OCI-LY1 (cell line): ENCODE measurements around the gene RYK.

Experiments used
- H2AFZ ChIP-seq: fragments of 200-600 bp; sonication (generic), shearing (Covaris generic); 2 replicates; pipeline ENCODE4 v1.6.0; 2014; ENCODE audit warnings: antibody characterized with exemption, mild to moderate bottlenecking, low read length
- H3F3A ChIP-seq: fragments of 200-600 bp; sonication (generic), shearing (Covaris generic); 2 replicates; pipeline ENCODE4 v1.6.0; 2014; ENCODE audit warnings: mild to moderate bottlenecking, antibody characterized with exemption, low read length, moderate library complexity; ENCODE audit not compliant: insufficient read depth
- H3K27ac ChIP-seq: fragments of 200-600 bp; sonication (generic); 2 replicates; pipeline ENCODE4 v1.5.1; 2014; ENCODE audit warnings: low read length, mixed run types, mild to moderate bottlenecking, low read depth; ENCODE audit not compliant: poor library complexity, severe bottlenecking
- H3K27me3 ChIP-seq: fragments of 200-600 bp; sonication (generic); 2 replicates; pipeline ENCODE4 v1.6.0; 2014; ENCODE audit warnings: antibody characterized with exemption, mild to moderate bottlenecking, low read length, moderate library complexity; ENCODE audit not compliant: insufficient read depth
- H3K36me3 ChIP-seq: fragments of 200-600 bp; sonication (generic); 2 replicates; pipeline ENCODE4 v1.6.1; 2014; ENCODE audit warnings: mild to moderate bottlenecking, antibody characterized with exemption, low read length, moderate library complexity, mixed read lengths; ENCODE audit not compliant: insufficient read depth
- H3K4me1 ChIP-seq: fragments of 200-600 bp; sonication (generic); 2 replicates; pipeline ENCODE4 v1.5.1; 2014; ENCODE audit warnings: mild to moderate bottlenecking, low read length, moderate library complexity; ENCODE audit not compliant: insufficient read depth, severe bottlenecking
- H3K4me2 ChIP-seq: fragments of 200-600 bp; sonication (generic), shearing (Covaris generic); 2 replicates; pipeline ENCODE4 v1.6.1; 2014; ENCODE audit warnings: low read length
- H3K4me3 ChIP-seq: fragments of 200-600 bp; sonication (generic); 2 replicates; pipeline ENCODE4 v1.5.1; 2014; ENCODE audit warnings: low read length, low read depth, mild to moderate bottlenecking, mixed read lengths; ENCODE audit not compliant: poor library complexity, severe bottlenecking
- H3K79me2 ChIP-seq: fragments of 200-600 bp; shearing (Covaris generic); 2 replicates; pipeline ENCODE4 v1.6.1; 2016; ENCODE audit warnings: mixed run types, low read length, mixed read lengths; ENCODE audit not compliant: insufficient read depth
- H3K9ac ChIP-seq: fragments of 200-600 bp; sonication (generic), shearing (Covaris generic); 2 replicates; pipeline ENCODE4 v1.6.1; 2014; ENCODE audit warnings: mild to moderate bottlenecking, low read length, mixed read lengths
- H3K9me2 ChIP-seq: fragments of 200-600 bp; sonication (generic), shearing (Covaris generic); 2 replicates; pipeline ENCODE4 v1.6.1; 2014; ENCODE audit warnings: low read depth, mild to moderate bottlenecking, low read length, mixed read lengths
- H3K9me3 ChIP-seq: fragments of 200-600 bp; shearing (Covaris generic); 2 replicates; pipeline ENCODE4 v1.6.1; 2014; ENCODE audit warnings: low read length, mixed read lengths
- H4K20me1 ChIP-seq: fragments of 200-600 bp; sonication (generic), shearing (Covaris generic); 2 replicates; pipeline ENCODE4 v1.6.0; 2016; ENCODE audit warnings: mild to moderate bottlenecking, low read length; ENCODE audit not compliant: insufficient read depth
- EZH2 ChIP-seq: fragments of 200-600 bp; sonication (generic), shearing (Covaris generic); IDR thresholded peaks from 2 replicates; pipeline ENCODE4 v1.8.0; 2017; ENCODE audit warnings: borderline replicate concordance, mixed run types, mild to moderate bottlenecking, antibody characterized with exemption, low read length, moderate library complexity, mixed read lengths
- TF ChIP-seq, protein P1 (sequence below): fragments of 200-600 bp; sonication (generic), shearing (Covaris generic); IDR thresholded peaks from 2 replicates; pipeline ENCODE4 v1.5.1; 2017; ENCODE audit warnings: mild to moderate bottlenecking, antibody characterized with exemption, low read length, moderate library complexity, mixed read lengths

Gene RYK

DNA sequence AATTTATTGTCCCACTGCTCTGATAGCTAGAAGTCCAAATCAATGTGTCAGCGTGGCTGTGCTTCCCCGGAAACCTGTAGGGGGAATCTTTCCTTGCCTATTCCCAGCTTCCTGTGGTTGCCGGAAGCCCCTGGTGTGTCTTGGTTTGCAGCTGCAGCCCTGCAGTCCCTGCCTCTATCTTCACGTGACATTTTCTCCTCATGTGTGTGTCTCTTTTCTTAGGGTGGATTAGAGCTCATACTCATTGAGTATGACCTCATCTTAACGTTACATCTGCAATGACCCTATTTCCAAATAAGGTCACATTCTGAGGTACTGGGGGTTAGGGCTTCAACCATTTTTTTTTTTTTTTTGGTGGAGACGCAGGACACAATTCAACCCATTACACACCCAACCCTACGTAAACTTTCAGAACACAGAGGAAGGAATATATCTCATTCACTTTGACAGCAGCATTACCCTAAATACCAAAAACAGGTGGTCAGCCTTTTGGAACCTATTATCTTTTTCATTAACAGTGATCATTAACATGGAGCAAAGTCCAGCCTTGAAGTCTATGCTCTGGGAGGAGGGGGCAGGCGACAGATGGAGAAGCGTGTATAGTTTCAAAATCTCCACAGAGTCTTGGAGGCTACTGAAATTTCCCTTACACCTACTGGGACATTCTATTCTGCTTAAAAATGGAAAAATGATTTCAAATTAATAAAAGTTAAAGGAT is 88.6 kb downstream of the RYK start:
- Histone ChIP-seq H3K79me2 (no peaks in the 10 kb centered on the region), H3K27ac (no peak overlapping the region), H3K36me3 (no peaks in the 10 kb centered on the region), H3K4me1 (no peaks in the 10 kb centered on the region), H3K27me3 (no peaks in the 10 kb centered on the region), H3K4me2 (no peak overlapping the region), H4K20me1 (no peaks in the 10 kb centered on the region), H3K4me3 (no peak overlapping the region), H3K9me3 (no peaks in the 10 kb centered on the region), H3K9ac (no peak overlapping the region), H2AFZ (no peak overlapping the region), H3K9me2 (no peaks in the 10 kb centered on the region), H3F3A (no peaks in the 10 kb centered on the region)
- no peak for TF ChIP-seq EZH2
- TF ChIP-seq, protein P1, sequence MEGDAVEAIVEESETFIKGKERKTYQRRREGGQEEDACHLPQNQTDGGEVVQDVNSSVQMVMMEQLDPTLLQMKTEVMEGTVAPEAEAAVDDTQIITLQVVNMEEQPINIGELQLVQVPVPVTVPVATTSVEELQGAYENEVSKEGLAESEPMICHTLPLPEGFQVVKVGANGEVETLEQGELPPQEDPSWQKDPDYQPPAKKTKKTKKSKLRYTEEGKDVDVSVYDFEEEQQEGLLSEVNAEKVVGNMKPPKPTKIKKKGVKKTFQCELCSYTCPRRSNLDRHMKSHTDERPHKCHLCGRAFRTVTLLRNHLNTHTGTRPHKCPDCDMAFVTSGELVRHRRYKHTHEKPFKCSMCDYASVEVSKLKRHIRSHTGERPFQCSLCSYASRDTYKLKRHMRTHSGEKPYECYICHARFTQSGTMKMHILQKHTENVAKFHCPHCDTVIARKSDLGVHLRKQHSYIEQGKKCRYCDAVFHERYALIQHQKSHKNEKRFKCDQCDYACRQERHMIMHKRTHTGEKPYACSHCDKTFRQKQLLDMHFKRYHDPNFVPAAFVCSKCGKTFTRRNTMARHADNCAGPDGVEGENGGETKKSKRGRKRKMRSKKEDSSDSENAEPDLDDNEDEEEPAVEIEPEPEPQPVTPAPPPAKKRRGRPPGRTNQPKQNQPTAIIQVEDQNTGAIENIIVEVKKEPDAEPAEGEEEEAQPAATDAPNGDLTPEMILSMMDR: no peak

DNA sequence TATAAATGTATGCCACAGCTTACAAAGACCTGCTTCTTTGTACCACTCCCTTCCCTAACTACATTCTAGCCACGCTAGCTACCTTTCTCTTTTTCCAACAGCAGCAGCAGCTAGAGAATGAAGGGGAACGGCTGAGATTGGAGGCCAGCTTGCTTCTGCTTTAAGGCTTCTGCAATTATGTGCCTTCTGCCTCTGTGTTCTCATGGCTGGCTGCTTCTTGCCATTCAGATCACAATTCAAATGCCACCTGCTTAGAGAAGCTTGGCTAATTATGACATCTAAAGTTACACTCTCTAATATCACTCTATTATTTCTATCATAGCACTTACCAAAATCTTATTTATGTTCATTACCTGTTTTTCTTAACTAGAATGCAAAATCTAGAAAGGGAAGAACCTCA is 95.2 kb downstream of the RYK start:
- Histone ChIP-seq H3K9me2 (no peaks in the 10 kb centered on the region), H3K4me1 (no peaks in the 10 kb centered on the region), H3K9me3 (no peaks in the 10 kb centered on the region), H4K20me1 (no peaks in the 10 kb centered on the region), H3F3A (no peaks in the 10 kb centered on the region), H3K4me2 (no peak overlapping the region), H3K36me3 (no peaks in the 10 kb centered on the region), H3K79me2 (no peaks in the 10 kb centered on the region), H3K27ac (no peak overlapping the region), H2AFZ (no peak overlapping the region), H3K27me3 (no peaks in the 10 kb centered on the region), H3K4me3 (no peak overlapping the region), H3K9ac (no peak overlapping the region)
- TF ChIP-seq, protein P1: no peak
- no peak for TF ChIP-seq EZH2

GRCh38 chr3:134153761-134154160 is 96.9 kb downstream of the RYK start:
- H3K9ac ChIP-seq: no peak overlapping the region
- H2AFZ ChIP-seq: no peak overlapping the region
- H3K27me3 ChIP-seq: no peaks in the 10 kb centered on the region
- no peaks in the 10 kb centered on the region for H3F3A ChIP-seq
- H4K20me1 ChIP-seq: no peaks in the 10 kb centered on the region
- no peaks in the 10 kb centered on the region for H3K9me2 ChIP-seq
- no peaks in the 10 kb centered on the region for H3K4me1 ChIP-seq
- no peak overlapping the region for H3K27ac ChIP-seq
- TF ChIP-seq, protein P1: no peak
- no peak for TF ChIP-seq EZH2
- H3K4me2 ChIP-seq: no peak overlapping the region
- H3K4me3 ChIP-seq: no peak overlapping the region
- no peaks in the 10 kb centered on the region for H3K9me3 ChIP-seq
- H3K36me3 ChIP-seq: no peaks in the 10 kb centered on the region
- H3K79me2 ChIP-seq: no peaks in the 10 kb centered on the region
